ENCODE data around the gene ADAMTS9. TPM values are rescaled to one million over a fixed set of nuclear protein-coding genes. Genes with fewer than 3 reads are reported as not detected.

ADAMTS9 gene
- total and polyA plus RNA-seq, 2 of the 13 experiments (the other 11 are each of a cell fraction or from before 2014, with no cell fraction given) = 0.02 to 0.09 TPM

DNA sequence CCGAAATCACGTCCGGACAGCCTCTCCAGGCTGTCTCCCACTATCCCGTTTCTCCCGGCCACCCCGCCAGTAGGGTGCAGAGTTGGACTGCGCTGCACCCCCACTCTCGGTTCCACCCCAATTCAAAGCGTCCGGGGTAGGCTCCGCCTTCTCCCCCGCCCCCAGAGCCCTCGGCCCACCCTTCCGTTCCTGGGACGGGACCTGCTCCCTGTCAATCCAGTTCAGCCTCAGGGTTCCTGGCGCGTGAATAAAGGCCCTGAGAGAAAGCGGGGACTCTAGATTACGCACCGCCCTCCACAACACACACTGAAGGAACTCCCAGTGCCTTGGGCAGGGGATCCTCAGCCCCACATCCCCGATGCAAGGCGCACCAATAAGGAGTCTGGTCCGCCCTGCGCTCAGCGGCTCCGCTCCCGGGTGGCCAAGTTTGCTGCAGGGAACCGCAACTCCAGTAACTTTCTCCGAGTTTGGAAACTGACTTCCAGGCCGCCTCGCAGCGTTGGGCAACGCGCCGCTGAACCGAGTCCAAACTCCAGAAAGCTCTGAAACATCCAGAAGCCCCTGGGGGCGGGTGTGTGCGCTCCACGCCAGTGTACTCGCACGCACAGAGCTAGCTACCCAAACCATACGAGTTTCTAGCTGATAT, 1.9 kb downstream of the ADAMTS9 start (continued):
- TF ChIP-seq, protein P1, sequence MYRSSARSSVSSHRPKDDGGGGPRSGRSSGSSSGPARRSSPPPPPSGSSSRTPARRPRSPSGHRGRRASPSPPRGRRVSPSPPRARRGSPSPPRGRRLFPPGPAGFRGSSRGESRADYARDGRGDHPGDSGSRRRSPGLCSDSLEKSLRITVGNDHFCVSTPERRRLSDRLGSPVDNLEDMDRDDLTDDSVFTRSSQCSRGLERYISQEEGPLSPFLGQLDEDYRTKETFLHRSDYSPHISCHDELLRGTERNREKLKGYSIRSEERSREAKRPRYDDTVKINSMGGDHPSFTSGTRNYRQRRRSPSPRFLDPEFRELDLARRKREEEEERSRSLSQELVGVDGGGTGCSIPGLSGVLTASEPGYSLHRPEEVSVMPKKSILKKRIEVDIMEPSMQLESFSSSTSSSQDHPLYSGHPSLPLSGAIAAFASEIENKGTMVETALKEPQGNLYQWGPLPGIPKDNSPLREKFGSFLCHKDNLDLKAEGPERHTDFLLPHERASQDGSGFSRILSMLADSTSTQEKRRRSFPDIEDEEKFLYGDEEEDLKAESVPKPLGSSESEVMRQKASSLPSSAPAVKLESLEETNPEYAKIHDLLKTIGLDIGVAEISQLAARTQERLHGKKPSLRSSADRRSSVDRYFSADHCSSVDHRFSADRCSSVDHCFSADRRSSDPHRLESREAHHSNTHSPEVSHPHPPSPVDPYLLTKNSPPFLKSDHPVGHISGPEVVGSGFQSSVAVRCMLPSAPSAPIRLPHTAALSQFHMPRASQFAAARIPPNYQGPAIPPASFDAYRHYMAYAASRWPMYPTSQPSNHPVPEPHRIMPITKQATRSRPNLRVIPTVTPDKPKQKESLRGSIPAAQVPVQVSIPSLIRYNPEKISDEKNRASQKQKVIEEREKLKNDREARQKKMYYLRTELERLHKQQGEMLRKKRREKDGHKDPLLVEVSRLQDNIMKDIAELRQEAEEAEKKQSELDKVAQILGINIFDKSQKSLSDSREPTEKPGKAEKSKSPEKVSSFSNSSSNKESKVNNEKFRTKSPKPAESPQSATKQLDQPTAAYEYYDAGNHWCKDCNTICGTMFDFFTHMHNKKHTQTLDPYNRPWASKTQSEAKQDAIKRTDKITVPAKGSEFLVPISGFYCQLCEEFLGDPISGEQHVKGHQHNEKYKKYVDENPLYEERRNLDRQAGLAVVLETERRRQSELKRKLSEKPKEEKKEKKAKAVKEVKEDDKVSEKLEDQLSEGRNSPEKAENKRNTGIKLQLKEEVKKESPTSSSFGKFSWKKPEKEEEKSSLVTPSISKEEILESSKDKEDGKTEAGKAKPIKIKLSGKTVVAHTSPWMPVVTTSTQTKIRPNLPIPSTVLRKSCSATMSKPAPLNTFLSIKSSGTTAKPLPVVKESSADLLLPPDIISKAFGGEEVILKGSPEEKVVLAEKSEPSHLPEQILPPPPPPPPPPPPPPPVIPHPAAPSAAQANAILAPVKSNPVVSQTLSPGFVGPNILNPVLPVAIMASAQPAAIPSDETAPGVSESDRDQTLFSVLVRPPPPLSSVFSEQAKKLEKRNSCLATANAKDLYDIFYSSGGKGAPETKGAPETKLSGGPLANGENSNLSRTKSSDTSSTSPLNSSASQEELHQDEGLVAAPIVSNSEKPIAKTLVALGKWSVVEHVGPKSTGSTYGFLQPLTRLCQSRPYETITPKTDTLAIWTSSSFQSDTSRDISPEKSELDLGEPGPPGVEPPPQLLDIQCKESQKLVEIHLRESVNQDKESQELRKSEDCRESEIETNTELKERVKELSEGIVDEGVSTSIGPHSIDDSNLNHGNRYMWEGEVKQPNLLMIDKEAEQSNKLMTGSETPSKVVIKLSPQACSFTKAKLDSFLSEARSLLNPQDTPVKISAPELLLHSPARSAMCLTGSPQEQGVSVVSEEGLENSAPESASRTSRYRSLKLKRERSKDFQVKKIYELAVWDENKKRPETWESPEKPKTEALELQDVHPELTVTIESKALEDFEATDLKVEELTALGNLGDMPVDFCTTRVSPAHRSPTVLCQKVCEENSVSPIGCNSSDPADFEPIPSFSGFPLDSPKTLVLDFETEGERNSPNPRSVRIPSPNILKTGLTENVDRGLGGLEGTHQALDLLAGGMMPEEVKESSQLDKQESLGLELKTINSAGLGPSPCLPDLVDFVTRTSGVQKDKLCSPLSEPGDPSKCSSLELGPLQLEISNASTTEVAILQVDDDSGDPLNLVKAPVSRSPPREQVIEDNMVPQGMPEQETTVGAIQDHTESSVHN (CRISPR knock-in tag; IDR thresholded peaks at IDR 0.05) = no peak
- TF ChIP-seq ZNF75D (CRISPR knock-in tag; IDR thresholded peaks at IDR 0.05; ENCODE audit: borderline replicate concordance) (no peak), ZMYM4 (CRISPR knock-in tag; IDR thresholded peaks at IDR 0.05) (0 out of 2 replicates have a peak, but pooled peaks have one; percentile 10), DNMT1 (CRISPR knock-in tag; IDR thresholded peaks at IDR 0.05) (no peak), ZNF512 (CRISPR knock-in tag; IDR thresholded peaks at IDR 0.05) (no peak), SOX5 (CRISPR knock-in tag; IDR thresholded peaks at IDR 0.05; ENCODE audit: borderline replicate concordance) (no peak), CEBPB (IDR thresholded peaks at IDR 0.05; ENCODE audit: borderline replicate concordance, low read depth, low read length) (peak; percentile 41; the same call in 1 of the 2 replicates), CCAR2 (optimal IDR thresholded peaks at IDR 0.05; ENCODE audit: low read depth, low read length) (no peak), ZNF615 (CRISPR knock-in tag; IDR thresholded peaks at IDR 0.05; ENCODE audit: borderline replicate concordance) (no peak), ZSCAN22 (CRISPR knock-in tag; IDR thresholded peaks at IDR 0.05) (no peak), RXRB (CRISPR knock-in tag; IDR thresholded peaks at IDR 0.05; ENCODE audit: borderline replicate concordance) (no peak), REXO4 (CRISPR knock-in tag; IDR thresholded peaks at IDR 0.05; ENCODE audit: borderline replicate concordance) (no peak), ARID2 (CRISPR knock-in tag; IDR thresholded peaks at IDR 0.05; ENCODE audit: borderline replicate concordance) (no peak), ZNF260 (CRISPR knock-in tag; IDR thresholded peaks at IDR 0.05; ENCODE audit: borderline replicate concordance, low read depth) (no peak), ZNF383 (CRISPR knock-in tag; IDR thresholded peaks at IDR 0.05; ENCODE audit: borderline replicate concordance) (no peak), GTF3A (CRISPR knock-in tag; conservative IDR thresholded peaks at IDR 0.05) (no peak), ZNF101 (CRISPR knock-in tag; IDR thresholded peaks at IDR 0.05; ENCODE audit: borderline replicate concordance, low read depth) (no peak)
- TF ChIP-seq, protein P2, sequence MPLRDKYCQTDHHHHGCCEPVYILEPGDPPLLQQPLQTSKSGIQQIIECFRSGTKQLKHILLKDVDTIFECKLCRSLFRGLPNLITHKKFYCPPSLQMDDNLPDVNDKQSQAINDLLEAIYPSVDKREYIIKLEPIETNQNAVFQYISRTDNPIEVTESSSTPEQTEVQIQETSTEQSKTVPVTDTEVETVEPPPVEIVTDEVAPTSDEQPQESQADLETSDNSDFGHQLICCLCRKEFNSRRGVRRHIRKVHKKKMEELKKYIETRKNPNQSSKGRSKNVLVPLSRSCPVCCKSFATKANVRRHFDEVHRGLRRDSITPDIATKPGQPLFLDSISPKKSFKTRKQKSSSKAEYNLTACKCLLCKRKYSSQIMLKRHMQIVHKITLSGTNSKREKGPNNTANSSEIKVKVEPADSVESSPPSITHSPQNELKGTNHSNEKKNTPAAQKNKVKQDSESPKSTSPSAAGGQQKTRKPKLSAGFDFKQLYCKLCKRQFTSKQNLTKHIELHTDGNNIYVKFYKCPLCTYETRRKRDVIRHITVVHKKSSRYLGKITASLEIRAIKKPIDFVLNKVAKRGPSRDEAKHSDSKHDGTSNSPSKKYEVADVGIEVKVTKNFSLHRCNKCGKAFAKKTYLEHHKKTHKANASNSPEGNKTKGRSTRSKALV (CRISPR knock-in tag; IDR thresholded peaks at IDR 0.05) = peak; percentile 98
